H1 (cell line): ENCODE results near the gene RNF2.

ENCODE experiments used
- ATF2 ChIP-seq: IDR thresholded peaks from 2 replicates; pipeline ENCODE4 v1.6.1; 2012; ENCODE audit warnings: low read length, inconsistent platforms
- CTCF ChIP-seq, 3 experiments: IDR thresholded peaks; 1 replicate in 2 of 3; 2 replicates in 1 of 3; pipeline versions ENCODE4 v1.5.1 to v1.6.1; 2011; ENCODE audit warnings: low read length in 3 of 3, mild to moderate bottlenecking in 3 of 3, inconsistent platforms in 2 of 3, low read depth in 1 of 3, moderate library complexity in 1 of 3; ENCODE audit not compliant: insufficient read depth in 1 of 3; ENCODE audit errors: control extremely low read depth in 1 of 3
- EP300 ChIP-seq, 2 experiments: IDR thresholded peaks; 1 replicate in 1 of 2; 2 replicates in 1 of 2; pipeline ENCODE4 v1.6.1; 2011 to 2012; ENCODE audit warnings: low read depth in 2 of 2, low read length in 2 of 2, mild to moderate bottlenecking in 2 of 2, borderline replicate concordance in 1 of 2, inconsistent platforms in 1 of 2, moderate library complexity in 1 of 2
- FOSL1 ChIP-seq: IDR thresholded peaks from 2 replicates; pipeline ENCODE4 v1.6.1; 2011; ENCODE audit warnings: mild to moderate bottlenecking, low read depth, low read length, moderate library complexity; ENCODE audit not compliant: insufficient read depth
- GABPA ChIP-seq: IDR thresholded peaks from 2 replicates; pipeline ENCODE4 v1.6.1; 2011; ENCODE audit warnings: mild to moderate bottlenecking, low read length, moderate library complexity, borderline replicate concordance; ENCODE audit not compliant: insufficient read depth
- HDAC6 ChIP-seq: IDR thresholded peaks from one replicate; pipeline ENCODE4 v1.7.1; 2012; ENCODE audit warnings: low read depth, mild to moderate bottlenecking, inconsistent platforms, low read length, moderate library complexity
- JUN ChIP-seq: IDR thresholded peaks from 2 replicates; pipeline ENCODE4 v1.6.1; 2011; ENCODE audit warnings: low read depth, mild to moderate bottlenecking, improper control_type of control experiment, low read length
- MAX ChIP-seq: IDR thresholded peaks from 2 replicates; pipeline ENCODE4 v1.6.1; 2012; ENCODE audit warnings: inconsistent platforms
- NRF1 ChIP-seq: IDR thresholded peaks from 2 replicates; pipeline ENCODE4 v1.6.1; 2011; ENCODE audit warnings: mild to moderate bottlenecking, low read depth, low read length, improper control_type of control experiment
- POLR2A ChIP-seq, 2 experiments: IDR thresholded peaks; 1 replicate in 1 of 2; 2 replicates in 1 of 2; pipeline ENCODE4 v1.6.1; 2011; ENCODE audit warnings: low read depth in 2 of 2, low read length in 2 of 2, mild to moderate bottlenecking in 2 of 2; ENCODE audit errors: control extremely low read depth in 1 of 2
- POLR2AphosphoS5 ChIP-seq: IDR thresholded peaks from 2 replicates; pipeline ENCODE4 v1.6.1; 2011; ENCODE audit warnings: low read depth, low read length
- RNF2 ChIP-seq: fragments of 200-900, 300-1000 bp; sonication (generic); IDR thresholded peaks from 2 replicates; pipeline ENCODE4 v1.7.1; 2016; ENCODE audit warnings: borderline replicate concordance, low read depth, mild to moderate bottlenecking, antibody characterized with exemption, low read length; ENCODE audit not compliant: poor library complexity, severe bottlenecking; ENCODE audit errors: missing control alignments
- TAF1 ChIP-seq: IDR thresholded peaks from 2 replicates; pipeline ENCODE4 v1.6.1; 2011; ENCODE audit warnings: mild to moderate bottlenecking, low read depth, low read length
- TCF12 ChIP-seq: IDR thresholded peaks from 2 replicates; pipeline ENCODE4 v1.6.1; 2011; ENCODE audit warnings: low read depth, mild to moderate bottlenecking, low read length

- TF ChIP-seq CTCF (IDR thresholded peaks at IDR 0.05; ENCODE audit: control extremely low read depth in 1 of 3, insufficient read depth in 1 of 3, low read depth in 1 of 3, low read length in 3 of 3): no peak
- TF ChIP-seq POLR2AphosphoS5: no peak
- TF ChIP-seq TAF1: no peak
- no peak for TF ChIP-seq HDAC6
- TF ChIP-seq EP300 (IDR thresholded peaks at IDR 0.05; ENCODE audit: borderline replicate concordance in 1 of 2, low read depth in 2 of 2, low read length in 2 of 2): no peak
- TF ChIP-seq GABPA: no peak
- TF ChIP-seq FOSL1: no peak
- TF ChIP-seq POLR2A (IDR thresholded peaks at IDR 0.05; ENCODE audit: control extremely low read depth in 1 of 2, low read depth in 2 of 2, low read length in 2 of 2): no peak
- no peak for TF ChIP-seq JUN
- no peak for TF ChIP-seq RNF2
- no peak for TF ChIP-seq ATF2
- no peak for TF ChIP-seq NRF1
- no peak for TF ChIP-seq TCF12
- no peak for TF ChIP-seq MAX
Measured at GRCh38 chr1:185139246-185139645, 93.9 kb downstream of the RNF2 start.
